HCT116 (cell line): Measurements from ENCODE around the gene BSX. TPM values are rescaled to one million over a fixed set of nuclear protein-coding genes. Genes with fewer than 3 reads are reported as not detected.

Experiments
- ATAC-seq: fragments of 200-7000 bp; cut with Tn5 transposase; 2 replicates; pipeline ENCODE4 v1.9.1; 2020; ENCODE audit warnings: mild to moderate bottlenecking, moderate library complexity
- BruUV-seq: library from RNA; stranded (reverse); fragments of 400-500 nt; replicated peaks from 2 replicates; lab custom pipeline; 2021; lab: Mats Ljungman, UMichigan
- CTCF ChIA-PET: fragments of 300-600 bp; sonication (Branson Sonifier 250); formaldehyde crosslinking; loops from one replicate; lab custom pipeline; 2021; ENCODE audit warnings: antibody characterized with exemption; lab: Charles Lee
- POLR2A ChIA-PET: fragments of 300-600, 350-600 bp; sonication (Branson Sonifier 250); formaldehyde crosslinking; loops from one replicate; lab custom pipeline; 2021; ENCODE audit warnings: antibody characterized with exemption; lab: Charles Lee
- RAD21 ChIA-PET, 2 experiments: fragments of 300-600 bp; sonication (Branson Sonifier 250); formaldehyde crosslinking; loops; one replicate each; lab custom pipeline; 2023; ENCODE audit warnings: low total read pairs in 2 of 2; ENCODE audit not compliant: uncharacterized antibody in 2 of 2, unreplicated experiment in 2 of 2, low non-redundant PET in 1 of 2; lab: Charles Lee
- DNase-seq: peaks from one replicate; pipeline ENCODE4 v3.0.0-alpha.2; 2010; ENCODE audit warnings: low read depth, low spot score
- H2AFZ ChIP-seq: fragments of 200-600 bp; shearing (Covaris generic), sonication (generic); 2 replicates; pipeline ENCODE4 v1.6.1; 2017; ENCODE audit warnings: low read depth, mixed run types, mixed read lengths, antibody characterized with exemption, low read length; ENCODE audit not compliant: poor library complexity, severe bottlenecking
- H3K27ac ChIP-seq: 2 replicates; pipeline ENCODE4 v1.5.1; 2012; ENCODE audit warnings: low read depth, low read length
- H3K27me3 ChIP-seq: fragments of 200-600 bp; sonication (generic); 2 replicates; pipeline ENCODE4 v1.6.1; 2016; ENCODE audit warnings: mixed run types, low read length, mixed read lengths; ENCODE audit not compliant: insufficient read depth
- H3K36me3 ChIP-seq, 2 experiments: fragments of 200-500 bp in 1 of 2; fragments of 200-600 bp in 1 of 2; sonication (Bioruptor generic) in 1 of 2; sonication (generic) in 1 of 2; 2 replicates each; pipeline versions ENCODE4 v1.5.1 to v1.6.1; 2014 to 2016; ENCODE audit warnings: low read length in 2 of 2, inconsistent platforms in 1 of 2, mixed read lengths in 1 of 2, mixed run types in 1 of 2; ENCODE audit not compliant: insufficient read depth in 2 of 2, control insufficient read depth in 1 of 2
- H3K4me1 ChIP-seq, 2 experiments: fragments of 200-600 bp in 1 of 2; sonication (generic) in 1 of 2; 2 replicates each; pipeline versions ENCODE4 v1.5.1 to v1.6.1; 2012 to 2017; ENCODE audit warnings: low read length in 2 of 2, inconsistent platforms in 1 of 2, mild to moderate bottlenecking in 1 of 2, mixed read lengths in 1 of 2, mixed run types in 1 of 2, moderate library complexity in 1 of 2; ENCODE audit not compliant: insufficient read depth in 2 of 2, control insufficient read depth in 1 of 2
- H3K4me2 ChIP-seq: fragments of 200-600 bp; sonication (generic); 2 replicates; pipeline ENCODE4 v1.6.1; 2017; ENCODE audit warnings: mixed run types, low read length, mixed read lengths
- H3K4me3 ChIP-seq, 2 experiments: fragments of 200-600 bp in 1 of 2; sonication (generic) in 1 of 2; replicated peaks in 1 of 2; 2 replicates each; pipeline ENCODE4 v1.5.1; 2011 to 2016; ENCODE audit warnings: low read length in 2 of 2, control low read depth in 1 of 2, low read depth in 1 of 2, mild to moderate bottlenecking in 1 of 2, mixed read lengths in 1 of 2, mixed run types in 1 of 2
- H3K79me2 ChIP-seq: fragments of 200-600 bp; sonication (generic); 2 replicates; pipeline ENCODE4 v1.6.1; 2017; ENCODE audit warnings: mild to moderate bottlenecking, mixed run types, low read length, moderate library complexity, mixed read lengths; ENCODE audit not compliant: insufficient read depth
- H3K9ac ChIP-seq: fragments of 200-600 bp; sonication (generic); 2 replicates; pipeline ENCODE4 v1.6.1; 2016; ENCODE audit warnings: low read length, mixed read lengths
- H3K9me2 ChIP-seq: fragments of 200-600 bp; sonication (generic), shearing (Covaris generic); 2 replicates; pipeline ENCODE4 v1.6.1; 2017; ENCODE audit warnings: mixed run types, mild to moderate bottlenecking, moderate library complexity; ENCODE audit not compliant: insufficient read depth
- H3K9me3 ChIP-seq, 2 experiments: fragments of 200-500 bp in 1 of 2; fragments of 200-600 bp in 1 of 2; sonication (Bioruptor generic) in 1 of 2; sonication (generic) in 1 of 2; 2 replicates each; pipeline ENCODE4 v1.6.1; 2014 to 2017; ENCODE audit warnings: low read length in 2 of 2, mixed read lengths in 2 of 2, inconsistent platforms in 1 of 2, low read depth in 1 of 2, mild to moderate bottlenecking in 1 of 2, mixed run types in 1 of 2, moderate library complexity in 1 of 2; ENCODE audit not compliant: control insufficient read depth in 1 of 2, insufficient read depth in 1 of 2
- H4K20me1 ChIP-seq: fragments of 200-600 bp; sonication (generic), shearing (Covaris generic); 2 replicates; pipeline ENCODE4 v1.6.1; 2017; ENCODE audit warnings: mixed run types, mild to moderate bottlenecking, moderate library complexity; ENCODE audit not compliant: insufficient read depth
- EGR1 ChIP-seq: IDR thresholded peaks from 2 replicates; pipeline ENCODE4 v1.6.1; 2012; ENCODE audit warnings: low read depth
- FOSL1 ChIP-seq: IDR thresholded peaks from 2 replicates; pipeline ENCODE4 v1.6.1; 2012; ENCODE audit warnings: low read depth
- RAD21 ChIP-seq: IDR thresholded peaks from 2 replicates; pipeline ENCODE4 v1.6.1; 2012; ENCODE audit warnings: low read depth, mild to moderate bottlenecking
- TCF7L2 ChIP-seq: IDR thresholded peaks from 2 replicates; pipeline ENCODE4 v1.7.0; 2011; ENCODE audit warnings: borderline replicate concordance, inconsistent platforms; ENCODE audit not compliant: insufficient read depth, insufficient read length; ENCODE audit errors: extremely low read depth
- ZNF274 ChIP-seq: fragments of 200-500 bp; sonication (Bioruptor generic); IDR thresholded peaks from 2 replicates; pipeline ENCODE4 v1.6.1; 2014; ENCODE audit warnings: mild to moderate bottlenecking, low read depth, low read length, inconsistent platforms
- intact Hi-C: fragments of 100-400 bp; cut with micrococcal nuclease; formaldehyde crosslinking; loops from 2 replicates; pipeline ENCODE4 v1.10.0; 2022
- total RNA-seq: library from RNA; stranded (reverse); gene quantifications from one replicate; pipeline ENCODE4 v1.2.1, GENCODE V29; 2021; ENCODE audit not compliant: unreplicated experiment
- TF ChIP-seq, protein P1 (sequence below): IDR thresholded peaks from 2 replicates; pipeline ENCODE4 v1.6.1; 2012; ENCODE audit warnings: low read depth
- TF ChIP-seq, protein P2 (sequence below), 3 experiments: fragments of 200-600 bp in 1 of 3; sonication (generic) in 1 of 3; IDR thresholded peaks in 2 of 3; conservative IDR thresholded peaks in 1 of 3; 2 replicates each; pipeline ENCODE4 v1.5.1; 2012 to 2017; ENCODE audit warnings: low read depth in 2 of 3, low read length in 2 of 3, antibody characterized with exemption in 1 of 3, borderline replicate concordance in 1 of 3, control low read depth in 1 of 3, mild to moderate bottlenecking in 1 of 3, mixed read lengths in 1 of 3, mixed run types in 1 of 3, moderate library complexity in 1 of 3; ENCODE audit not compliant: insufficient read depth in 1 of 3
- TF ChIP-seq, protein P3 (sequence below): IDR thresholded peaks from 2 replicates; pipeline ENCODE4 v1.6.1; 2012

BSX gene
- total RNA-seq, 1 experiment from 2014 or later, result not detected

DNA sequence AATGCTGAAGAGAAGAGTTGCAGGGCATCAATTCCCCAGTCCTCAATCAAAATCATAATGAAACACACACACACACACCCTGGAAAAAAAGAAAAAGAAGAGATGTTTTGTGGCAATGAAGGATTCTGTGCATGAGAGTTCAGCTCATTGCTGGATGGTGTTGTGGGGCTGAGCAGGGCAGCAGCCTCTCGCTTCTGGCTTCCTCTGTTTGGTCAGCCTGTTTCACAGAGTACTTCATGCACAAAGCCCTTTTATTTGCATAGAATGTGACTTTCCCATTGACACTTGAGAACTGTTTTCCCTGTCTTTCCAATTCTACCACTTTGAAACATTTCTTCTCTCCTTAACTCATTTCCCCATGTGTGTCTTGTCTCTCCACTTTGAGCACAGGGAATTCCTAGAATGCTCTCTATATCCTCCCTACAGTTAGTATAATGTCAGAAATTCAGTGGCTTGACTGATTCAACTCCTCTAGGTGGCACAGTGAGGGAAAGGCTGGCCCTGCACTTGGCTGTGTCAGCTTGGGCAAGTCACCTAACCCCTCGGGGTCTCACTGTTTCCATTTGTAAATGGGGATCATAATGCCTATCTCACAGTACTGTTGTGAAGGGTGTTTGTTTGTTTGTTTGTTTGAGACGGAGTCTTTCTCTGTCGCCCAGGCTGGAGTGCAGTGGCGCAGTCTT lies 25.4 kb upstream of the BSX start:
- no peaks in the 10 kb centered on the region for H3K9me3 ChIP-seq
- TF ChIP-seq, protein P1, sequence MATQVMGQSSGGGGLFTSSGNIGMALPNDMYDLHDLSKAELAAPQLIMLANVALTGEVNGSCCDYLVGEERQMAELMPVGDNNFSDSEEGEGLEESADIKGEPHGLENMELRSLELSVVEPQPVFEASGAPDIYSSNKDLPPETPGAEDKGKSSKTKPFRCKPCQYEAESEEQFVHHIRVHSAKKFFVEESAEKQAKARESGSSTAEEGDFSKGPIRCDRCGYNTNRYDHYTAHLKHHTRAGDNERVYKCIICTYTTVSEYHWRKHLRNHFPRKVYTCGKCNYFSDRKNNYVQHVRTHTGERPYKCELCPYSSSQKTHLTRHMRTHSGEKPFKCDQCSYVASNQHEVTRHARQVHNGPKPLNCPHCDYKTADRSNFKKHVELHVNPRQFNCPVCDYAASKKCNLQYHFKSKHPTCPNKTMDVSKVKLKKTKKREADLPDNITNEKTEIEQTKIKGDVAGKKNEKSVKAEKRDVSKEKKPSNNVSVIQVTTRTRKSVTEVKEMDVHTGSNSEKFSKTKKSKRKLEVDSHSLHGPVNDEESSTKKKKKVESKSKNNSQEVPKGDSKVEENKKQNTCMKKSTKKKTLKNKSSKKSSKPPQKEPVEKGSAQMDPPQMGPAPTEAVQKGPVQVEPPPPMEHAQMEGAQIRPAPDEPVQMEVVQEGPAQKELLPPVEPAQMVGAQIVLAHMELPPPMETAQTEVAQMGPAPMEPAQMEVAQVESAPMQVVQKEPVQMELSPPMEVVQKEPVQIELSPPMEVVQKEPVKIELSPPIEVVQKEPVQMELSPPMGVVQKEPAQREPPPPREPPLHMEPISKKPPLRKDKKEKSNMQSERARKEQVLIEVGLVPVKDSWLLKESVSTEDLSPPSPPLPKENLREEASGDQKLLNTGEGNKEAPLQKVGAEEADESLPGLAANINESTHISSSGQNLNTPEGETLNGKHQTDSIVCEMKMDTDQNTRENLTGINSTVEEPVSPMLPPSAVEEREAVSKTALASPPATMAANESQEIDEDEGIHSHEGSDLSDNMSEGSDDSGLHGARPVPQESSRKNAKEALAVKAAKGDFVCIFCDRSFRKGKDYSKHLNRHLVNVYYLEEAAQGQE, result no peak
- TF ChIP-seq, protein P2, sequence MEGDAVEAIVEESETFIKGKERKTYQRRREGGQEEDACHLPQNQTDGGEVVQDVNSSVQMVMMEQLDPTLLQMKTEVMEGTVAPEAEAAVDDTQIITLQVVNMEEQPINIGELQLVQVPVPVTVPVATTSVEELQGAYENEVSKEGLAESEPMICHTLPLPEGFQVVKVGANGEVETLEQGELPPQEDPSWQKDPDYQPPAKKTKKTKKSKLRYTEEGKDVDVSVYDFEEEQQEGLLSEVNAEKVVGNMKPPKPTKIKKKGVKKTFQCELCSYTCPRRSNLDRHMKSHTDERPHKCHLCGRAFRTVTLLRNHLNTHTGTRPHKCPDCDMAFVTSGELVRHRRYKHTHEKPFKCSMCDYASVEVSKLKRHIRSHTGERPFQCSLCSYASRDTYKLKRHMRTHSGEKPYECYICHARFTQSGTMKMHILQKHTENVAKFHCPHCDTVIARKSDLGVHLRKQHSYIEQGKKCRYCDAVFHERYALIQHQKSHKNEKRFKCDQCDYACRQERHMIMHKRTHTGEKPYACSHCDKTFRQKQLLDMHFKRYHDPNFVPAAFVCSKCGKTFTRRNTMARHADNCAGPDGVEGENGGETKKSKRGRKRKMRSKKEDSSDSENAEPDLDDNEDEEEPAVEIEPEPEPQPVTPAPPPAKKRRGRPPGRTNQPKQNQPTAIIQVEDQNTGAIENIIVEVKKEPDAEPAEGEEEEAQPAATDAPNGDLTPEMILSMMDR (IDR thresholded peaks at IDR 0.05 in 2 of 3, conservative IDR thresholded peaks at IDR 0.05 in 1 of 3; ENCODE audit: borderline replicate concordance in 1 of 3, insufficient read depth in 1 of 3, low read depth in 2 of 3, low read length in 2 of 3), result no peak
- no peak for TF ChIP-seq ZNF274
- TF ChIP-seq TCF7L2, result no peak
- no peak for TF ChIP-seq FOSL1
- no peak for TF ChIP-seq EGR1
- TF ChIP-seq, protein P3, sequence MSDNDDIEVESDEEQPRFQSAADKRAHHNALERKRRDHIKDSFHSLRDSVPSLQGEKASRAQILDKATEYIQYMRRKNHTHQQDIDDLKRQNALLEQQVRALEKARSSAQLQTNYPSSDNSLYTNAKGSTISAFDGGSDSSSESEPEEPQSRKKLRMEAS, result no peak
- no peak for TF ChIP-seq RAD21
- no peak overlapping the region for H3K27ac ChIP-seq
- no peak overlapping the region for H3K9ac ChIP-seq
- no peak overlapping the region for H2AFZ ChIP-seq
- intact Hi-C loops, result no loop called here
- ChIA-PET POLR2A (no interaction called here), CTCF (interaction anchor here (1.6 kb wide), 1 partner anchor 14 kb away, joined by 3 read pairs; no protein-coding TSS in a partner anchor), RAD21 (no interaction called here)
- H3K9me2 ChIP-seq, result no peaks in the 10 kb centered on the region
- H3K4me1 ChIP-seq, result no peaks in the 10 kb centered on the region
- H3K36me3 ChIP-seq, result no peaks in the 10 kb centered on the region
- no peak for DNase-seq
- no peaks in the 10 kb centered on the region for H3K79me2 ChIP-seq
- no peak for ATAC-seq
- H3K4me3 ChIP-seq, result no peak overlapping the region
- H3K27me3 ChIP-seq, result no peaks in the 10 kb centered on the region
- no TSS peak for BruUV-seq
- no peaks in the 10 kb centered on the region for H4K20me1 ChIP-seq
- H3K4me2 ChIP-seq, result no peak overlapping the region
